ENCODE measurements around the gene EFNB3. TPM values are rescaled to one million over a fixed set of nuclear protein-coding genes. Genes with fewer than 3 reads are reported as not detected.

Gene EFNB3
- total and polyA plus RNA-seq, 10 of the 15 experiments (the other 5 are each of a cell fraction or from before 2014, with no cell fraction given): 0.01 to 0.13 (median 0.04) TPM; not detected in 5

GRCh38 chr17:7719661-7720060, 14.7 kb downstream of the EFNB3 start:
- FAIRE-seq (no peak), DNase-seq (ENCODE audit: low read depth, low spot score) (no peak), ATAC-seq (no peak)
- Histone ChIP-seq H3K4me1 (ENCODE audit: control insufficient read depth, insufficient read depth, low read length) (no peaks in the 10 kb centered on the region), H4K20me1 (ENCODE audit: control insufficient read depth, insufficient read depth) (no peaks in the 10 kb centered on the region), H2AFZ (ENCODE audit: control insufficient read depth, low read depth, low read length) (no peak overlapping the region), H3K79me2 (ENCODE audit: control insufficient read depth, insufficient read depth, low read length) (no peaks in the 10 kb centered on the region), H3K27ac (ENCODE audit: control insufficient read depth, insufficient read depth) (no peak overlapping the region), H3K27me3 (replicated peaks in 1 of 2; ENCODE audit: control insufficient read depth in 2 of 2, insufficient read depth in 2 of 2, low read length in 1 of 2) (peaks cover 6 to 7% of the 10 kb centered on the region in 2 experiments; a peak in 3 of 4 replicates), H3K4me3 (no peak overlapping the region), H3K36me3 (ENCODE audit: control insufficient read depth in 2 of 2, insufficient read depth in 2 of 2, low read length in 1 of 2) (no peaks in the 10 kb centered on the region), H3K9ac (ENCODE audit: control insufficient read depth, insufficient read depth, low read length) (no peak overlapping the region), H3K4me2 (ENCODE audit: control insufficient read depth, insufficient read depth) (no peak overlapping the region), H3K9me3 (replicated peaks; ENCODE audit: control insufficient read depth, insufficient read depth, low read length) (no peaks in the 10 kb centered on the region)
- WGBS (ENCODE audit: insufficient coverage, insufficient replicate concordance, low lambda C conversion rate, missing lambda C conversion rate): 22% methylated on average over 9 of the region's 9 CpGs
- no TSS peak for BruUV-seq (replicated peaks)
- in situ Hi-C loops (cut with MboI): no loop called here
- ChIA-PET RAD21 (ENCODE audit: unreplicated experiment) (no interaction called here), CTCF (no interaction called here), POLR2A (no interaction called here), SMC1A (ENCODE audit: uncharacterized antibody, unreplicated experiment) (no interaction called here)
- intact Hi-C loops (cut with micrococcal nuclease; ENCODE audit: unreplicated experiment): no loop called here
- TF ChIP-seq POLR2AphosphoS5 (IDR thresholded peaks at IDR 0.05; ENCODE audit: low read length) (no peak), NFYB (IDR thresholded peaks at IDR 0.05; ENCODE audit: insufficient read depth, low read depth, low read length) (no peak), CBX5 (IDR thresholded peaks at IDR 0.05; ENCODE audit: low read depth) (no peak), FOXK2 (IDR thresholded peaks at IDR 0.05) (no peak), CHD4 (IDR thresholded peaks at IDR 0.05) (no peak), USF2 (IDR thresholded peaks at IDR 0.05; ENCODE audit: borderline replicate concordance, low read depth, low read length) (no peak), ZBTB33 (IDR thresholded peaks at IDR 0.05) (no peak), TCF12 (IDR thresholded peaks at IDR 0.05; ENCODE audit: low read depth, low read length) (no peak), BHLHE40 (IDR thresholded peaks at IDR 0.05; ENCODE audit: borderline replicate concordance in 1 of 2, low read depth in 2 of 2, low read length in 1 of 2) (no peak), ZZZ3 (IDR thresholded peaks at IDR 0.05; ENCODE audit: control insufficient read depth, insufficient read length, low read depth) (no peak), ZNF592 (IDR thresholded peaks at IDR 0.05) (no peak), NR2C2 (IDR thresholded peaks at IDR 0.05; ENCODE audit: borderline replicate concordance, control insufficient read depth, insufficient read length, low read depth) (no peak), GABPA (IDR thresholded peaks at IDR 0.05; ENCODE audit: low read depth) (no peak), ASH2L (IDR thresholded peaks at IDR 0.05; ENCODE audit: borderline replicate concordance, low read depth) (no peak)
